Kidney epithelial cell (primary cell): ENCODE results near the gene MMD2. TPM values are rescaled to one million over a fixed set of nuclear protein-coding genes. Genes with fewer than 3 reads are reported as not detected.
"Not testable (repeated sequence)": the region's sequence is repeated elsewhere in the genome, so short reads cannot be mapped to it uniquely, and the experiment has no call there.

Source experiments
- DNase-seq: peaks from one replicate; pipeline ENCODE4 v3.0.0-alpha.2; 2010; ENCODE audit warnings: low read depth
- H3K27me3 ChIP-seq: 2 replicates; pipeline ENCODE4 v1.6.0; 2011; ENCODE audit warnings: low read length; ENCODE audit not compliant: control insufficient read depth, insufficient read depth
- H3K36me3 ChIP-seq: 2 replicates; pipeline ENCODE4 v1.5.1; 2011; ENCODE audit warnings: low read length; ENCODE audit not compliant: control insufficient read depth, insufficient read depth
- H3K4me3 ChIP-seq: 2 replicates; pipeline ENCODE4 v1.5.1; 2011; ENCODE audit warnings: low read depth, mild to moderate bottlenecking, control low read depth, low read length
- CTCF ChIP-seq: IDR thresholded peaks from 2 replicates; pipeline ENCODE4 v1.5.1; 2011; ENCODE audit warnings: mild to moderate bottlenecking, moderate library complexity, low read length, control low read depth, inconsistent platforms; ENCODE audit not compliant: insufficient read depth, poor library complexity, severe bottlenecking
- total RNA-seq: library from RNA; depleted of rRNA; stranded (reverse); fragments of >200 nt; gene quantifications from 2 replicates; pipeline ENCODE4 v1.2.3, GENCODE V29; 2015

The MMD2 gene
- total RNA-seq, 1 donor from 2014 or later: not detected

- Histone ChIP-seq H3K36me3 (peaks cover 1% of the 10 kb centered on the region), H3K4me3 (no peak overlapping the region), H3K27me3 (no peaks in the 10 kb centered on the region)
- DNase-seq: no peak
- TF ChIP-seq CTCF: no peak
These were observed 39.3 kb upstream of the MMD2 start for GRCh38 chr7:4998244-4998643.

- H3K36me3 ChIP-seq: peaks cover 1% of the 10 kb centered on the region
- no peak for TF ChIP-seq CTCF
- H3K4me3 ChIP-seq: no peak overlapping the region
- no peaks in the 10 kb centered on the region for H3K27me3 ChIP-seq
- DNase-seq: no peak
These were observed 37.8 kb upstream of the MMD2 start for GRCh38 chr7:4996696-4997222.

- DNase-seq: no peak
- Histone ChIP-seq H3K4me3 (no peak overlapping the region), H3K27me3 (no peaks in the 10 kb centered on the region), H3K36me3 (peaks cover 1% of the 10 kb centered on the region)
- no peak for TF ChIP-seq CTCF
These were observed 36.5 kb upstream of the MMD2 start for GRCh38 chr7:4995429-4995969.

- TF ChIP-seq CTCF: no peak
- Histone ChIP-seq H3K36me3 (peaks cover 1% of the 10 kb centered on the region), H3K4me3 (no peak overlapping the region), H3K27me3 (no peaks in the 10 kb centered on the region)
- no peak for DNase-seq
These were observed 34.5 kb upstream of the MMD2 start for GRCh38 chr7:4993471-4993870.

GRCh38 chr7:4982741-4983140 lies 23.8 kb upstream of the MMD2 start:
- H3K4me3 ChIP-seq, DNase-seq: not testable (repeated sequence)

GRCh38 chr7:4981295-4981890 lies 22.4 kb upstream of the MMD2 start:
- not testable (repeated sequence) for H3K4me3 ChIP-seq, H3K36me3 ChIP-seq, DNase-seq, H3K27me3 ChIP-seq

More at GRCh38 chr7:4982741-4983140, 23.8 kb upstream of the MMD2 start:
- not testable (repeated sequence) for H3K27me3 ChIP-seq, H3K36me3 ChIP-seq

GRCh38 chr7:4975626-4976025 lies 16.6 kb upstream of the MMD2 start:
- H3K4me3 ChIP-seq, DNase-seq, H3K27me3 ChIP-seq, H3K36me3 ChIP-seq: not testable (repeated sequence)
